Left ventricle myocardium inferior (tissue), 1 donor: ENCODE results near the gene NDUFB3. TPM values are rescaled to one million over a fixed set of nuclear protein-coding genes. Genes with fewer than 3 reads are reported as not detected.

ENCODE experiments used
- DNase-seq: peaks from one replicate; pipeline ENCODE4 v3.0.0-alpha.2; 2020
- H3K27ac ChIP-seq: fragments of 200-600 bp; replicated peaks from 2 replicates; pipeline ENCODE4 v1.8.0; 2021
- H3K27me3 ChIP-seq: fragments of 200-600 bp; 2 replicates; pipeline ENCODE4 v1.8.0; 2021; ENCODE audit warnings: low read depth
- H3K36me3 ChIP-seq: fragments of 200-600 bp; 2 replicates; pipeline ENCODE4 v1.8.0; 2021
- H3K4me1 ChIP-seq: fragments of 200-600 bp; 2 replicates; pipeline ENCODE4 v1.8.0; 2021
- H3K4me3 ChIP-seq: fragments of 200-600 bp; 2 replicates; pipeline ENCODE4 v1.8.0; 2021; ENCODE audit warnings: mild to moderate bottlenecking, moderate library complexity
- H3K9me3 ChIP-seq: fragments of 200-600 bp; replicated peaks from 2 replicates; pipeline ENCODE4 v1.8.0; 2021
- intact Hi-C: fragments of 100-400 bp; cut with micrococcal nuclease; formaldehyde crosslinking; loops from one replicate; pipeline ENCODE4 v1.11.0; 2022
- total RNA-seq: library from RNA; stranded (reverse); fragmentation: NEBNext Ultra II Directional; extraction: Animal tissue kit (Norgen Biotek cat#: 25700); gene quantifications from one replicate; pipeline ENCODE4 v1.2.1, GENCODE V29; 2021
- TF ChIP-seq, protein P1 (sequence below): fragments of 200-600 bp; IDR thresholded peaks from 2 replicates; pipeline ENCODE4 v1.8.0; 2021; ENCODE audit warnings: antibody characterized with exemption, mild to moderate bottlenecking, borderline replicate concordance
- donor health status: DM: no; HTN: yes; CAD: no; lungs with severe emphysema.

NDUFB3 gene
- total RNA-seq, 1 donor from 2014 or later: 466 TPM

DNA sequence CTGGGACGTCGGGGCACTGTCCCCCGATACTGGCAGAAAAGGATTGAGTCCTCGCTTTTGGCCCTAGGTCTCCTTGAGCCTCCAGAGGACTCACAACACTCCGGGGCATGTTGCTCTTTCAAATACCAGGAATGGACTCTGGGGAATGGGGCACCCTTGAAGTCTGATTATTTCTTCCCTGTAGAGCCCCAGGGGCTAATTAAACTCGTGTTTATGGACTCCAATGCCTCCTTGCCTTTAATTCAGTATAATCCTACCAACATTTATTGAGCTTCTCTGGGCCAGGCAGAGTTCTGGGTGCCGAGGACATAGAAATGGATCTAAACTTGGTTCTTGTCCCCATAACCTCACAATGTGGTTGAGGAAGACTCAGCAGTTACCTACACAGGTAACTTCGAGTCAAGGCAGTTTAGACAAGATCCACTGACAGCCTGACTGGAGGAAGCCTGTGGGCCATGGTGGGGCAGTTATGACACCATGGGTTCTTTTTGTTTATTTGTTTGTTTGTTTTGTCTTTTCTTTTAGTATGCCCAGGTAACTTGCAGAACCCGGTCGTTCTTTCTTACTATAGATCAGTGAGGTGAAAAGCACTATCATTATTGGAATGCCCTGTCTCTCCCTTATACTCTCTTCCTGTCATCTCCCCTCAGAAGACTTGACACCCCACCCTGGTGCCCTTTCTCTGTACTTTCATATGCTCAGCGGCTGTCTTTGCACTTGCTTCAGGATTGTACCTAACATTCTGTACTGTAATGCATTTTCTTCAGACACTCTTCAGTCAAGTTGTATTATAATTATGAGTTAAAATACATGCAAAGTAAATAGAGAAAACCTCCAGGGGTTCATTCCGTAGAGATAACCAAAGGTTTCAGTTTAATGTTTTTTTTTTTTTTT, 47.4 kb downstream of the NDUFB3 start:
- no peak for DNase-seq

DNA sequence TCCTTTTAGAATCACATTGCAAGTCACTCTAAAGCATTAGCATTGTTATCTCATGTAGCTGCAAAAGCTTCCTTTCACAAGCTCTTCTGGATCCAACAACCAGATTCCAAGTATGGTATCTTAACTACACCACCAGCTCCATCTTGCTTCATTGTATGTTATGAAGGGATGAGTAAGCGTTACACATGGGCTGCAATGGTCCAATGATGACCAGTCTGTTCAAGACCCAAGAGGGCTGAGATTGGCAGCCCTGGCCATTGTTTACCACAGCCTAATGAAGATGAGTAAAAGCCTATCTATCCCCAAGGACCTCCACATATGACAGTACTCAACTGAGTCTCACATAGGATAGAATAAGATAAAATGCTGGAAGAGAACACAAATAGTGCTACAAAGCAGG, 50.5 kb downstream of the NDUFB3 start:
- Histone ChIP-seq H3K4me3 (peak overlapping the region; percentile 88), H3K36me3 (peaks cover 16% of the 10 kb centered on the region), H3K4me1 (peaks cover 88% of the 10 kb centered on the region), H3K27ac (peak overlapping the region; percentile 100), H3K9me3 (no peaks in the 10 kb centered on the region), H3K27me3 (no peaks in the 10 kb centered on the region)
- intact Hi-C loops: no loop called here
- TF ChIP-seq, protein P1, sequence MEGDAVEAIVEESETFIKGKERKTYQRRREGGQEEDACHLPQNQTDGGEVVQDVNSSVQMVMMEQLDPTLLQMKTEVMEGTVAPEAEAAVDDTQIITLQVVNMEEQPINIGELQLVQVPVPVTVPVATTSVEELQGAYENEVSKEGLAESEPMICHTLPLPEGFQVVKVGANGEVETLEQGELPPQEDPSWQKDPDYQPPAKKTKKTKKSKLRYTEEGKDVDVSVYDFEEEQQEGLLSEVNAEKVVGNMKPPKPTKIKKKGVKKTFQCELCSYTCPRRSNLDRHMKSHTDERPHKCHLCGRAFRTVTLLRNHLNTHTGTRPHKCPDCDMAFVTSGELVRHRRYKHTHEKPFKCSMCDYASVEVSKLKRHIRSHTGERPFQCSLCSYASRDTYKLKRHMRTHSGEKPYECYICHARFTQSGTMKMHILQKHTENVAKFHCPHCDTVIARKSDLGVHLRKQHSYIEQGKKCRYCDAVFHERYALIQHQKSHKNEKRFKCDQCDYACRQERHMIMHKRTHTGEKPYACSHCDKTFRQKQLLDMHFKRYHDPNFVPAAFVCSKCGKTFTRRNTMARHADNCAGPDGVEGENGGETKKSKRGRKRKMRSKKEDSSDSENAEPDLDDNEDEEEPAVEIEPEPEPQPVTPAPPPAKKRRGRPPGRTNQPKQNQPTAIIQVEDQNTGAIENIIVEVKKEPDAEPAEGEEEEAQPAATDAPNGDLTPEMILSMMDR: no peak
- DNase-seq: no peak

More for the DNA sequence above, 47.4 kb downstream of the NDUFB3 start:
- H3K27me3 ChIP-seq: no peaks in the 10 kb centered on the region
- peaks cover 81% of the 10 kb centered on the region for H3K4me1 ChIP-seq
- TF ChIP-seq, protein P1: no peak
- peak overlapping the region; percentile 100 for H3K27ac ChIP-seq
- no peaks in the 10 kb centered on the region for H3K9me3 ChIP-seq
- H3K4me3 ChIP-seq: peak overlapping the region; percentile 88
- peaks cover 16% of the 10 kb centered on the region for H3K36me3 ChIP-seq
- intact Hi-C loops: no loop called here

DNA sequence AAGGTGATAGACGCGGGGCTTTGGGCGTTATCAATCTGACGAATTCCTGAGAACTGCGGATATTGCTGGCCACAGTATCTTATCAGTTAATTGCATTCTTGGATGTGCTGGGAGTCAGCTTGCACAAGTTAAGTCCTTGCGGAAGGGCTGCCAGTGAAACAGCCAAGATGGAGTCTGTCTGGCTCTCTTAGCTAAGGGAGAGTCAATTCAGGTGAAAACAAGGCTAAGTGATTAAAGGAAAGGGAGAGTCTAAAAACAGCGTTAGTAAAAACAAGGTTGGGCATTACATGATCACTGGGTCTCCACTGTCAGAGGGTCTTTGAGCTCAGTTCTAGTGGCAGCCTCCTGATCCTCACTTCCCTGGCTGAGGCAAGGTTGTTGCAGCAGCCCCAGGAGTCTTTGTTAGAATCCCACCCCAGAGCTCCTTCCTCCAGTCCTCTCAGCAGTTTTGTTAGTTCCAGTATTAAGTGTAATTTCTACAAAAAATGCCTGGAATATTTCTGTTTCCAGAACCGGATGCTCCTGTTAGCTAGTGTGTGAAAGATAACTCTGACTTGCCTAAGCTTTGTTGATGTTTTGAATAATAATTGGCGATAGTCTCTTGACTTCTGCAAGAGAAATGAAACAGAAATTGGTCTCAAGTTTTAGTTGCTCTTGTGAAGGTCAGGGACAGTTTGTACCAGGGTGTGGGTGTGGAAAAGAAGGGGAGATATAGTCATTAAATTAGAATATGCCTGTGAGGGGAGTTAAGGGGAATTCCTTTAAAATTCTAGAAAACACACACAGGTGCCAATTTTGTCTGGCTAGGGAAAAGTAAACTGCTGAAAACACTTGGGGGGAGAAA, 54.7 kb downstream of the NDUFB3 start:
- Histone ChIP-seq H3K4me3 (peak overlapping the region; percentile 88), H3K4me1 (peaks cover 100% of the 10 kb centered on the region), H3K27ac (peak overlapping the region; percentile 100), H3K36me3 (peaks cover 28% of the 10 kb centered on the region), H3K9me3 (no peaks in the 10 kb centered on the region), H3K27me3 (no peaks in the 10 kb centered on the region)
- intact Hi-C loops: no loop called here
- TF ChIP-seq, protein P1: no peak
- no peak for DNase-seq

DNA sequence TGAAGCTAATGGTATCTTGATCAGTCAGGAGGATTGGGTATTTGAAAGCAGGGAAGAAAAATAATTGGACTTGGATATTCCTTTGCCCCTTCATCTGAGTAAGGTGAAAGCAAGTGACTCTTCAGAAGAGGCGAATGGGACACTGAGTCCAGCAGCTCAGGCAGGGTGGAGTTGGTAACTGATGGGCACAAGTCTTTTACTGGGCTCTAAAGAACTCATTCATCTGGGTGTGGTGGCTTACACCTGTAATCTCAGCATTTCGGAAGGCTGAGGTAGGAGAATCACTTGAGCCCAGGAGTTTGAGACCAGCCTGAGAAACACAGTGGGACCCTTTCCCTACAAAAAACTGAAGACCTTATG, 55.3 kb downstream of the NDUFB3 start:
- Histone ChIP-seq H3K36me3 (peaks cover 22% of the 10 kb centered on the region), H3K9me3 (no peaks in the 10 kb centered on the region), H3K4me3 (peak overlapping the region; percentile 88), H3K27ac (peak overlapping the region; percentile 100), H3K4me1 (peaks cover 100% of the 10 kb centered on the region), H3K27me3 (no peaks in the 10 kb centered on the region)
- TF ChIP-seq, protein P1: no peak
- intact Hi-C loops: no loop called here
- no peak for DNase-seq

DNA sequence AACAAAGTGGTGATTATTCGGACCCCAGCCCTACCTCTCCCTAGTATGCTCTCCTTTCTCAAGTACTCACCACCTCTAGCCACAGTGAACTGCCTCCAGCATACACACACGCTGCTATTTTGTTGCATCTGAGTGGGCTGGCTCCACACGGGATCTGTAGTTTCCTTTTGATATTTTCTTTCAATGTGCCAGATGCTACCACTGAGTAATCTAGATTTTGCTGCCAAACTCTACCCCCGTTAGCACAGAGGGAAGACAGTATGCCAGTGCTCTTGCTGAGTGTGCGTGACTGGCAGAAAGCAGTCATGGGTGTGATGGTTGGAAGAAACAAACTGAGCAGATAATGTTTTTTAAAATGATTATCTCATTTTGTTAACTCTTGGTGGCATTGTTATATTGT, 55.8 kb downstream of the NDUFB3 start:
- Histone ChIP-seq H3K9me3 (no peaks in the 10 kb centered on the region), H3K27me3 (no peaks in the 10 kb centered on the region), H3K4me1 (peaks cover 100% of the 10 kb centered on the region), H3K36me3 (peaks cover 22% of the 10 kb centered on the region), H3K27ac (peak overlapping the region; percentile 100), H3K4me3 (peak overlapping the region; percentile 88)
- intact Hi-C loops: no loop called here
- TF ChIP-seq, protein P1: no peak
- no peak for DNase-seq
